Adipose tissue (tissue), 3 donors: Measurements from ENCODE around the gene PTPRM. TPM values are rescaled to one million over a fixed set of nuclear protein-coding genes. Genes with fewer than 3 reads are reported as not detected.

ENCODE experiments used
- H3K27ac ChIP-seq: one replicate; pipeline ENCODE4 v1.5.1; 2013; ENCODE audit warnings: low read depth, low read length
- WGBS, 3 donors: extraction: QIAGEN DNeasy Blood & Tissue Kit; methylation state at CpG; one replicate each; pipeline ENCODE4 v1.1.7; 2013; 5-methylcytosine and 5-hydroxymethylcytosine counted together
- polyA plus RNA-seq, 3 donors: library from polyadenylated mRNA; stranded (reverse); fragments of 200-250 nt; gene quantifications; one replicate each; pipeline ENCODE4 v1.2.3, GENCODE V29; 2013
- donor health status: healthy with polysubstance abuse.
- donor health status: Bipolar disorder and iron deficiency.
- donor health status: healthy.

Gene PTPRM
- polyA plus RNA-seq, 3 donors: 20.6 to 106 (median 88.9) TPM

GRCh38 chr18:8005870-8006569 lies 438.9 kb downstream of the PTPRM start:
- 80 to 87% (median 87%) methylated on average over 7 of the region's 7 CpGs for WGBS, 3 donors
- H3K27ac ChIP-seq: no peak overlapping the region

GRCh38 chr18:8006979-8007378 lies 439.9 kb downstream of the PTPRM start:
- WGBS, 3 donors: 51 to 96% (median 73%) methylated on average over 3 of the region's 3 CpGs
- H3K27ac ChIP-seq: no peak overlapping the region

- no peak overlapping the region for H3K27ac ChIP-seq
- 49 to 84% (median 77%) methylated on average over 4 of the region's 4 CpGs for WGBS, 3 donors
Observed at GRCh38 chr18:8008033-8008432, 440.9 kb downstream of the PTPRM start.

DNA sequence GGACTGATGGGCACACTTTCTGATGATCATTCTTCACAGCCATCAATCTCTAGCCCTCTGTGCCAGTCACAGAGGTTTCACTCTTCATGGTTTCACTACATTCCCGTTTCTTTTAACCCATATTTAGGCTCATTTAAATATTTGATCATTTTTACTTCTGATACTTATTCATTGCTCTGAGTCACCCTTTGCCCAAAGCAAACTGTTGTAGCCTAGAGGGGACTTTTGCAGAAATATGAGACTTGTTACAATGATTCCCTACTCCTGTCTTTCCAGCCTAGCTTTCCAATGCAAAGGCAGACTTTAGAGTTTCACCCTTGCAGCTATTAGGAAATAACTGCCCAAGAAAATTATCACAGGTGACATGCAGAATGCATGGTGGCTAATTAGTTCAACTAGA lies 444.2 kb downstream of the PTPRM start:
- no peak overlapping the region for H3K27ac ChIP-seq
- 67 to 89% (median 73%) methylated on average over 1 of the region's 1 CpG for WGBS, 3 donors

- 70 to 96% (median 94%) methylated on average over 4 of the region's 4 CpGs for WGBS, 3 donors
- no peak overlapping the region for H3K27ac ChIP-seq
Observed at GRCh38 chr18:8011906-8012305, 444.8 kb downstream of the PTPRM start.

DNA sequence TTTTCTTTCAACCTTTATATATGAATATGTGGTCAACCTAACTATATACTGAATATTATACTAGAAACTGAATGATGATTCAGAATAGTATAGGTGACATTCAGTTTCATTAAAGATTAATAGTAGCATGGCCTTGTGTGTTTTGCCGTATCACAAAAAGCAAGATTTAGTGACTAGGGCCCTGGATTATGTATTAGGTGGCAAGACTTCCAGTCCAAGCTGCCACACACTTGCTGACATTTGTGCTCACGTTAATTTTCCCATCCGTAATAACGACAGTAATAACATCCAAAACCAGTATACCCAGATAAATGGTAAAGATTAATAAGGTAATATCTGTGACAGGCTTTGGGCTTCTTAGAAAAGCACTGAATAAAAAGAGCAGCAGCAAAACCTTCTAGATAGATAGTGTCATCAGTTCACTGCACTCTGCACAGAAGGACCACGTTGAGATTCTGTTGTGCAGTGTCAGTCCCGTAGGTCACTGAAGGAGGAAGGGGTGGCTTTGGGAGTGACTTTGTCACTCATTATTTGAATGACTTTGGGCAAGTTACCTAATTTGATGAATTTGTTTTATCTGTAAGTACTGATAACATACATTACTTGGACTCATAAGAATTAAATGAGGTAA lies 451.7 kb downstream of the PTPRM start:
- no peak overlapping the region for H3K27ac ChIP-seq
- WGBS, 3 donors: 83 to 90% (median 90%) methylated on average over 6 of the region's 6 CpGs

DNA sequence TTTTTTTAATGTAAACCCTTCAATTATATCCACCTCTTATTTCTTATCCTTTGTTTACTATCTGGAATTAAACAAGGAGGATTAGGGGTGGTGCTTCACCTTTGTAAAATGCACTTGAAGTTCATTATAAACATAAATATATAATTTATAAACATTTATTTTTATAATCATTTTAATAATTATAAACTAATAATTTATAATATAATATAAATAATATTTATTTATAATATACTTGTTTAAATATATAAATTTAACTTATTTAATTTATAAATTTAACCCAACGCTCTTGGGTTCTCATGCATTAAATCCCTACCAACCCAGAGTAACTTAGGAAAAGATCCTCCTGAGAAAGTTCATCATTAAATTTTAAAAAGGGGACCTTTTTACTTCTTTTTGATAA lies 452.5 kb downstream of the PTPRM start:
- WGBS, 3 donors: 95 to 100% (median 96%) methylated on average over 1 of the region's 1 CpG
- no peak overlapping the region for H3K27ac ChIP-seq

DNA sequence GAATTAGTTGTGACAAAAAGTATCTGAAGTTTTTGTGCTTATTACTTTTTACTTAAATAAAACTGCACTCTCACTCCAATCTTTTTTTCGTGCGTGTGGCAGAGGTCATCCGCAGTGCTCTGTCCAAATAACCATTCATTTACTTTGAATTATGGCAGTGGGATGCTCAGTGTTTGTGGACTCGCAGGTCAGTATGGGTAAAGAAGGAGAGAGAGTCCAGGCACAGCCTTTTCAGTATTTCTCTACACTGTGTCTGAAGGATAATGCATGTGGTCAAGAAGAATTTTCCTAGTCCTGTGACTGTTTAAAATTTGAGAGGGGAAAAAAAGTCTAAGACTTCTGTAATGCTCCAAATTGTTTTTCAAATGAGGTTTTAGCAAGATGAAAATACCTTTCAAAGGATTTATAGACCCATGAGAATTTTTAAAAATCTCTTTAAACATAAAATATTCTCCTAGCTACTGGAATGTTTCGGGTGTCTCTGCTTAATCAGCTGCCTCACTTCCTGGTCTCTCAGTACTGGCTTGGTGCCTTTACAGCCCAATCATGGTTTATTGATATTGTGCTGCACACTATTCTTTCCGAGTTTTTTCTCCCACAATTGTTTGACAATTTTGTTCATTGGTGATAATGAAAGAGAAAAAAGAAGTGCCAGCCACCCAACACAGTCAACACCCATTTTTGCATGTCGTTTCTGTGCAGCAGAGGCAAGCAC lies 453.2 kb downstream of the PTPRM start:
- H3K27ac ChIP-seq: no peak overlapping the region
- 55 to 66% (median 58%) methylated on average over 7 of the region's 7 CpGs for WGBS, 3 donors

DNA sequence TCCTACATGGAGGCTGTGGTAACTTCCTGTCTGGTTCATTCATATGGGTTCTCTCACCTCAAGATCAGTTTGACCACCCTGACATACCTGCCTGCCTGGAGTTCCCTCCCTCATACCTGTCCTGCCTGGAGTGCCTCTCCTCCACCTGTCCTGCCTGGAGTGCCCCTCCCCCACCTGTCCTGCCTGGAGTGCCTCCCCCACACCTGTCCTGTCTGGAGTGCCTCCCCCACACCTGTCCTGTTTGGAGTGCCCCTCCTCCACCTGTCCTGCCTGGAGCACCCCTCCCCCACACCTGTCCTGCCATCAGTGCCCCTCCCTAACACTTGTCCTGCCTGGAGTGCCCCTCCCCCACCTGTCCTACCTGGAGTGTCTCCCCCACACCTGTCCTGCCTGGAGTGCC lies 461.9 kb downstream of the PTPRM start:
- no peak overlapping the region for H3K27ac ChIP-seq

DNA sequence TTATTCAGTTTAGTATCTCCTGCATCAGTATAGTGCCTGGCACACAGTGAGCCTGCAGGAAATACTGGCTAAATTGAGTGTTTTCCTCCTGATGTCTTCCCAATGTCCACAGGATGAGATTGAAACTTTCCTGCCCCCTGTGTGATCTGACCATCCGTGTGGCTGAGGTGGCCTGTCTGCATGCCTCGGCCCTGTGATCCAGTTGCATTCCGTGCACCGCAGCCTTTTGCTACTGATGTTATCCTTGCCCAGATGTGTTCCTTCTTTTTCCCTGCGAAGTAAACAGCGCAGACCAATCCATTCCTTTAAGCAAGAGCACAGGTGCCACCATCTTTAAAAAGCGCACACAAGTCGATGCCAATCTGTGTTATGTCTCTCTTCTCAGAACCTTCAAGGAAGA lies 462.6 kb downstream of the PTPRM start:
- H3K27ac ChIP-seq: no peak overlapping the region
- 96 to 99% (median 96%) methylated on average over 8 of the region's 8 CpGs for WGBS, 3 donors

- WGBS, 3 donors: 96 to 98% (median 98%) methylated on average over 4 of the region's 4 CpGs
- no peak overlapping the region for H3K27ac ChIP-seq
Observed at GRCh38 chr18:8030201-8030600, 463.1 kb downstream of the PTPRM start.

- 77 to 92% (median 87%) methylated on average over 3 of the region's 3 CpGs for WGBS, 3 donors
- no peak overlapping the region for H3K27ac ChIP-seq
Observed at GRCh38 chr18:8031496-8031895, 464.4 kb downstream of the PTPRM start.

- no peak overlapping the region for H3K27ac ChIP-seq
- WGBS, 3 donors: 66 to 96% (median 75%) methylated on average over 1 of the region's 1 CpG
Observed at GRCh38 chr18:8034674-8035073, 467.6 kb downstream of the PTPRM start.

DNA sequence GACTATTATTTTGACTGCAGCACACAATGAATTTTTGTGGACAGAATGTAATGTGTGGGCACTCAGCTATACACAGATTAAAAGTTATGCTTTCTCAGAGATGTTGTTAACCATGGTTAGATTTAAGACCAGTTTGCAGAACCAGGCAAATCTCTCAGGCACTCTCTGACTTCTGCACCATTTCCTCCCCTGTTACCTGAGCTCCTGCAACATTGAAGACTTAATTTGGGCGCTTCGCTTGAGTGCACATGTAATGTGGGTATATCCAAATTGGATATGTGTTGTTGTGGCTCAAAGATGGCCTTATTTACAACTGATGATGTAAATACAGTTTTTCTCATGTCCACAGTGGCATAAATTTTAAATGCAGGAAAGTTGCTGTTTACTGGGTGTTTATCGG lies 469.4 kb downstream of the PTPRM start:
- WGBS, 3 donors: 63 to 94% (median 79%) methylated on average over 3 of the region's 3 CpGs
- H3K27ac ChIP-seq: no peak overlapping the region

- WGBS, 3 donors: 45 to 67% (median 61%) methylated on average over 1 of the region's 1 CpG
- no peak overlapping the region for H3K27ac ChIP-seq
Observed at GRCh38 chr18:8037296-8037695, 470.2 kb downstream of the PTPRM start.

GRCh38 chr18:8040021-8040420 lies 472.9 kb downstream of the PTPRM start:
- H3K27ac ChIP-seq: no peak overlapping the region

GRCh38 chr18:8041526-8042111 lies 474.5 kb downstream of the PTPRM start:
- WGBS, 3 donors: 56 to 81% (median 71%) methylated on average over 1 of the region's 1 CpG
- H3K27ac ChIP-seq: no peak overlapping the region

- 67 to 74% (median 68%) methylated on average over 4 of the region's 4 CpGs for WGBS, 3 donors
- H3K27ac ChIP-seq: no peak overlapping the region
Observed at GRCh38 chr18:8044004-8044403, 476.9 kb downstream of the PTPRM start.

- WGBS, 3 donors: 92 to 96% (median 95%) methylated on average over 8 of the region's 8 CpGs
- H3K27ac ChIP-seq: no peak overlapping the region
Observed at GRCh38 chr18:8045160-8045883, 478.2 kb downstream of the PTPRM start.
